Epithelial cell of esophagus (primary cell): ENCODE data around the gene WDFY4.

Experiments
- DNase-seq: peaks from one replicate; pipeline ENCODE4 v3.0.0; 2010; ENCODE audit warnings: low read depth
- H3K4me3 ChIP-seq: 2 replicates; pipeline ENCODE4 v1.5.1; 2011; ENCODE audit warnings: mild to moderate bottlenecking, low read length, control low read depth
- TF ChIP-seq, protein P1 (sequence below): IDR thresholded peaks from 2 replicates; pipeline ENCODE4 v1.5.1; 2011; ENCODE audit warnings: low read depth, mild to moderate bottlenecking, low read length, control low read depth, inconsistent platforms; ENCODE audit not compliant: insufficient read depth; ENCODE audit errors: missing control alignments

The WDFY4 gene

DNA sequence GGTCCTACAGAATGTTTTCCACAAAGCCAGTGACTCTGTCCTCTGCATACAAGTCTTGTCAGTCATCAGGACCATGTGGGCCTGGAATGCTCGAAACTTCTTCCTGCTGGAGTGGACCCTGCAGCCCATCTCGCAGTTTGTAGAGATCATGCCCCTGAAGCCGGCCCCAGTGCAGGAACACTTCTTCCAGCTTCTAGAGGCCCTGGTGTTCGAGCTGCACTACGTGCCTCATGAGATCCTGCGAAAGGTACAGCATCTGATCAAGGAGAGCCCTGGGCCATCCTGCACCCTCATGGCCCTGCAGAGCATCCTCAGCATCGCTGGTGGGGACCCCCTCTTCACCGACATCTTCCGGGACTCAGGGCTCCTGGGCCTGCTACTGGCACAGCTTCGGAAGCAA is 46.5 kb downstream of the WDFY4 start:
- no peak overlapping the region for H3K4me3 ChIP-seq
- no peak for DNase-seq
- TF ChIP-seq, protein P1, sequence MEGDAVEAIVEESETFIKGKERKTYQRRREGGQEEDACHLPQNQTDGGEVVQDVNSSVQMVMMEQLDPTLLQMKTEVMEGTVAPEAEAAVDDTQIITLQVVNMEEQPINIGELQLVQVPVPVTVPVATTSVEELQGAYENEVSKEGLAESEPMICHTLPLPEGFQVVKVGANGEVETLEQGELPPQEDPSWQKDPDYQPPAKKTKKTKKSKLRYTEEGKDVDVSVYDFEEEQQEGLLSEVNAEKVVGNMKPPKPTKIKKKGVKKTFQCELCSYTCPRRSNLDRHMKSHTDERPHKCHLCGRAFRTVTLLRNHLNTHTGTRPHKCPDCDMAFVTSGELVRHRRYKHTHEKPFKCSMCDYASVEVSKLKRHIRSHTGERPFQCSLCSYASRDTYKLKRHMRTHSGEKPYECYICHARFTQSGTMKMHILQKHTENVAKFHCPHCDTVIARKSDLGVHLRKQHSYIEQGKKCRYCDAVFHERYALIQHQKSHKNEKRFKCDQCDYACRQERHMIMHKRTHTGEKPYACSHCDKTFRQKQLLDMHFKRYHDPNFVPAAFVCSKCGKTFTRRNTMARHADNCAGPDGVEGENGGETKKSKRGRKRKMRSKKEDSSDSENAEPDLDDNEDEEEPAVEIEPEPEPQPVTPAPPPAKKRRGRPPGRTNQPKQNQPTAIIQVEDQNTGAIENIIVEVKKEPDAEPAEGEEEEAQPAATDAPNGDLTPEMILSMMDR, result no peak

DNA sequence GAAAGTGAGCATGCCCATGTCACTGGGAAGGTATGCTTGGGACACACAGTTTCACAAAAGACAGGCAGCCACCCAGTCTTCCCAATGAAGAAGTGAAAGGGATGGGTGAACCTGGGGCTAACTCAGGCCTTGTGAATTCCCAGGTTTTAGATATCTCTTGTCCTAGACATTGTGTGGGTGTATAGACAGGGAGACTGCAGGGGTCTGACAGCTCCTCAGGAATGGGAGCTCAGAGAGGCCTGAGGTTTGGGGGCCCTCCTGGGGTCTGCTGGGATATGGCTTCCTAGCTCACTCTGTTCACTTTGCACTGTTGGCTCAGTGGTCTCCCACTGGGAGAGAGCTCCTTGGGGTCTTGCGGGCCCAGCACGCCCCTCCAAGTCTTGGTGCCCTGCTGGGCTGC is 47.0 kb downstream of the WDFY4 start:
- TF ChIP-seq, protein P1, result no peak
- H3K4me3 ChIP-seq, result no peak overlapping the region
- no peak for DNase-seq

DNA sequence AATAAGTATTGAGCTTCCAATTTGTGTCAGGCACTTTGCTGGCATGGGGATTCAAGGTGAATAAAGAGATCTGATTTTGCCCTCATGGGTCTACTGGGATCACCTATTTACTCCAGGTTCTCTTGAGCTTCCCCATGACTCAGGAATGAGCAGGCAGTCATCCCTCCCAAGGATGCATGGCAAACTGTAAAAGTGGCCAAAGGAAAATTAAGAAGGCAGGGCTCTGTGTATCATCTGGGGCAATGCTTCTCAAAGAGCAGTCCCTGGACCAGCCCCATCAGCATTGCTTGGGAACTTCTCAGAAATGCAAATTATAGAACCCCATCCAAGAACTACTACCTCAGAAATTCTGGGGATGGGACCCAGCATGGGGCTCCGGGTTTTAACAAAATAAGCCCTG is 48.7 kb downstream of the WDFY4 start:
- TF ChIP-seq, protein P1, result no peak
- no peak for DNase-seq
- no peak overlapping the region for H3K4me3 ChIP-seq

DNA sequence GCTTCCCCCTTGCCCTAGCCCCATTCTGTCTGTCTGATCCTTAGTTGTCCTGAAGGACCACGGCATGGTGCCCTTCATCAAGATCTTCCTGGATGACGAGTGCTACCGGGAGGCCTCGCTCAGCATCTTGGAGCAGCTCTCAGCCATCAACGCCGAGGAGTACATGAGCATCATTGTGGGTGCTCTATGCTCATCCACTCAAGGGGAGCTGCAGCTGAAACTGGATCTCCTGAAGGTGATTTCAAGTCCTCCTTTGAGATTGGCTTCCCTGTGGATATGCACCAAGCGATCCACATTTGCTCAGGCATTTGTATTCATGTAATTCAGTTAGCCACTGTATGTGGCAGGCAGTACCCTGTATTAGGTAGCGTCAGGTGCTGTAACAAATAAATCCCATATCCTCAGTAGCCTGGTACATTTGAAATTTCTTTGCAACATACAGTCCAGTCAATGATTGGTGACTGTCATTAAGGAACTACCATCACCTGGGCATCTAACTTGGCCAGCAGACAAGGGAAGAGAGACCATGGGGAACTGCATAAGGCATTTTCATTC is 51.2 kb downstream of the WDFY4 start:
- DNase-seq, result no peak
- TF ChIP-seq, protein P1, result no peak
- H3K4me3 ChIP-seq, result no peak overlapping the region

DNA sequence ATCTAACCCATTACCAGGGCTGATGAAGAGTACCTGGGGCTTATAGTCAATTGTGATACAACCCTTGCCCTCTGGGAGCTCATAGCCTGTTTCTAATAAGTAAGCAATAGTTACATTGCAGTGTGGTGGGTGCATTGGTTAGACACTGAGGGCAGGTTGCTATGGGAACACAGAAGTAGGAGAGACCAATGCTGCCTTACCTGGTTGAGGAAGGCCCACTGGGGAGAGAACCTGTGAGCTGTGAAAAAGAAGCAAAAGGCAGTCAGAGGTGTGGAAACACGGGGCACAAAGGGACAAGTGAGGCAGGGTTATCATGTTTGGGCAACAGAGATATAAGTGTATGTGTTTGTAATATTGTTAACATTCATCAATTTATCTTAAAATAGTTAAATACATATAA is 51.9 kb downstream of the WDFY4 start:
- H3K4me3 ChIP-seq, result no peak overlapping the region
- TF ChIP-seq, protein P1, result no peak
- no peak for DNase-seq

DNA sequence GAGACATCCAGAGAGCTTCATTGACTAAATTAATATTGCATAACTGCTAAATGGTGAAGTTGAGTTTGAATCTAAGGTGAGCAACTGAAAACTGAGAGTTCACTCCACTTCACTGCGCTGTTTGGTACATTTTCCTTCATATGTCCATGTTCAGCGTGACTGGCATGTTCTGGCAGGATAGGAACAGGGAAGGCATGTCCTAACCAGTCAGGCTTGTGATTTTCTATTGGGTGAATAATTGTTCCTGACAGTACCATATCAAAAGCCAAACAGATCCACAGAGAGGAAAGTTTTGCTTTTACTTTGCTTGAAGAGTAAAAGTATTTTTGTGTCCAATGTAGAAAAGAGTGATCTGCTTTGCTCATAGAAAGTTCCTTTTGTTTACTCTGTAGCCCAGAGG is 53.2 kb downstream of the WDFY4 start:
- H3K4me3 ChIP-seq, result no peak overlapping the region
- TF ChIP-seq, protein P1, result no peak
- peak; percentile 76 for DNase-seq

DNA sequence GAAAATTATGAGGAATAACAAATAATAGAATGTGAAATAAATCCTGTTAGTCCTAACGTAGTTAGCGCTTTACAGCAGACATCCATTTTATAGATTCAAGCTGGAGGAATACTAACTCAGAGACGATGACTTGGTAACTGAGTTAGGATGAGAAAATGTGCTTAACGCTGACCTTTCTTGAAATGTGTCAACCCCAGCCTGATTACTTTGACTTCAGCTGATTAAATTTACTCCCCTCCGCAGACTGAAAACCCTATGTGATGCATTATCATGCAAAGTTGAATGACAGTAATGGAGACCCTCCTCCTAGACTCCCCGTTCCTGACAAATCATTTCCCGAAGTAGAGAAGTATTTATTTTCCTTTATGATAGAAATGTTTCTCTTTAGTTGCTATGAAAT is 54.5 kb downstream of the WDFY4 start:
- TF ChIP-seq, protein P1, result no peak
- no peak for DNase-seq
- H3K4me3 ChIP-seq, result no peak overlapping the region
